Measurements from ENCODE around the gene TMEM81. TPM values are rescaled to one million over a fixed set of nuclear protein-coding genes. Genes with fewer than 3 reads are reported as not detected.

Gene TMEM81
- total RNA-seq, 1 experiment from 2014 or later: 4.3 TPM

- ChIA-PET POLR2A (no interaction called here), CTCF (no interaction called here)
- no TSS peak for BruUV-seq (replicated peaks)
- H3K4me1 Mint-ChIP-seq (ENCODE audit: low read depth, unreplicated experiment): no peaks in the 10 kb centered on the region
- no peaks in the 10 kb centered on the region for H3K9me3 Mint-ChIP-seq (ENCODE audit: unreplicated experiment)
- Histone ChIP-seq H3K27me3 (replicated peaks; ENCODE audit: control insufficient read depth, insufficient read depth, low read length) (no peaks in the 10 kb centered on the region), H3K9me3 (no peaks in the 10 kb centered on the region), H3K4me1 (no peaks in the 10 kb centered on the region), H3K36me3 (ENCODE audit: control insufficient read depth, insufficient read depth, low read length) (no peaks in the 10 kb centered on the region; the same call in 1 of the 2 replicates), H3K4me3 (ENCODE audit: low read depth, low read length) (no peak overlapping the region)
- intact Hi-C loops (cut with micrococcal nuclease; ENCODE audit: unreplicated experiment): no loop called here
- TF ChIP-seq, protein P1, sequence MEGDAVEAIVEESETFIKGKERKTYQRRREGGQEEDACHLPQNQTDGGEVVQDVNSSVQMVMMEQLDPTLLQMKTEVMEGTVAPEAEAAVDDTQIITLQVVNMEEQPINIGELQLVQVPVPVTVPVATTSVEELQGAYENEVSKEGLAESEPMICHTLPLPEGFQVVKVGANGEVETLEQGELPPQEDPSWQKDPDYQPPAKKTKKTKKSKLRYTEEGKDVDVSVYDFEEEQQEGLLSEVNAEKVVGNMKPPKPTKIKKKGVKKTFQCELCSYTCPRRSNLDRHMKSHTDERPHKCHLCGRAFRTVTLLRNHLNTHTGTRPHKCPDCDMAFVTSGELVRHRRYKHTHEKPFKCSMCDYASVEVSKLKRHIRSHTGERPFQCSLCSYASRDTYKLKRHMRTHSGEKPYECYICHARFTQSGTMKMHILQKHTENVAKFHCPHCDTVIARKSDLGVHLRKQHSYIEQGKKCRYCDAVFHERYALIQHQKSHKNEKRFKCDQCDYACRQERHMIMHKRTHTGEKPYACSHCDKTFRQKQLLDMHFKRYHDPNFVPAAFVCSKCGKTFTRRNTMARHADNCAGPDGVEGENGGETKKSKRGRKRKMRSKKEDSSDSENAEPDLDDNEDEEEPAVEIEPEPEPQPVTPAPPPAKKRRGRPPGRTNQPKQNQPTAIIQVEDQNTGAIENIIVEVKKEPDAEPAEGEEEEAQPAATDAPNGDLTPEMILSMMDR (IDR thresholded peaks at IDR 0.05; ENCODE audit: insufficient read depth in 1 of 2, low read depth in 1 of 2, low read length in 1 of 2, severe bottlenecking in 1 of 2, unreplicated experiment in 1 of 2): no peak
- H3K27ac Mint-ChIP-seq (ENCODE audit: unreplicated experiment): no peak overlapping the region
- no peak for DNase-seq
- H3K36me3 Mint-ChIP-seq (ENCODE audit: insufficient read depth, unreplicated experiment): peaks cover 28% of the 10 kb centered on the region
- no peak overlapping the region for H3K4me3 Mint-ChIP-seq (ENCODE audit: unreplicated experiment)
- H3K27me3 Mint-ChIP-seq (ENCODE audit: insufficient read depth, unreplicated experiment): no peaks in the 10 kb centered on the region
Measured at GRCh38 chr1:205111354-205111753, 27.1 kb upstream of the TMEM81 start.

- BruUV-seq (replicated peaks): no TSS peak
- TF ChIP-seq, protein P1 (IDR thresholded peaks at IDR 0.05; ENCODE audit: insufficient read depth in 1 of 2, low read depth in 1 of 2, low read length in 1 of 2, severe bottlenecking in 1 of 2, unreplicated experiment in 1 of 2): no peak
- Mint-ChIP-seq H3K36me3 (ENCODE audit: insufficient read depth, unreplicated experiment) (peaks cover 42% of the 10 kb centered on the region), H3K9me3 (ENCODE audit: unreplicated experiment) (no peaks in the 10 kb centered on the region), H3K27ac (ENCODE audit: unreplicated experiment) (no peak overlapping the region), H3K4me1 (ENCODE audit: low read depth, unreplicated experiment) (no peaks in the 10 kb centered on the region), H3K27me3 (ENCODE audit: insufficient read depth, unreplicated experiment) (no peaks in the 10 kb centered on the region), H3K4me3 (ENCODE audit: unreplicated experiment) (no peak overlapping the region)
- Histone ChIP-seq H3K4me1 (no peaks in the 10 kb centered on the region), H3K4me3 (ENCODE audit: low read depth, low read length) (no peak overlapping the region), H3K36me3 (ENCODE audit: control insufficient read depth, insufficient read depth, low read length) (peaks cover 2% of the 10 kb centered on the region; the same call in 1 of the 2 replicates), H3K27me3 (replicated peaks; ENCODE audit: control insufficient read depth, insufficient read depth, low read length) (no peaks in the 10 kb centered on the region), H3K9me3 (no peaks in the 10 kb centered on the region)
- CTCF ChIA-PET: interaction anchor here (0.6 to 1.1 kb wide), 2 partner anchors 48 to 149 kb away, joined by 3 to 4 read pairs; no protein-coding TSS in a partner anchor
- POLR2A ChIA-PET: interaction anchor here (0.6 kb wide), 1 partner anchor 23 kb away, joined by 3 read pairs; no protein-coding TSS in a partner anchor
- DNase-seq: no peak
- intact Hi-C loops (cut with micrococcal nuclease; ENCODE audit: unreplicated experiment): no loop called here
Measured at GRCh38 chr1:205109711-205110110, 25.5 kb upstream of the TMEM81 start.

- Mint-ChIP-seq H3K4me3 (ENCODE audit: unreplicated experiment) (no peak overlapping the region), H3K27ac (ENCODE audit: unreplicated experiment) (no peak overlapping the region), H3K27me3 (ENCODE audit: insufficient read depth, unreplicated experiment) (no peaks in the 10 kb centered on the region), H3K9me3 (ENCODE audit: unreplicated experiment) (no peaks in the 10 kb centered on the region), H3K36me3 (ENCODE audit: insufficient read depth, unreplicated experiment) (peaks cover 42% of the 10 kb centered on the region), H3K4me1 (ENCODE audit: low read depth, unreplicated experiment) (no peaks in the 10 kb centered on the region)
- CTCF ChIA-PET: interaction anchor here (0.6 to 1.1 kb wide), 2 partner anchors 47 to 148 kb away, joined by 3 to 4 read pairs; no protein-coding TSS in a partner anchor
- H3K4me1 ChIP-seq: no peaks in the 10 kb centered on the region
- BruUV-seq (replicated peaks): no TSS peak
- POLR2A ChIA-PET: no interaction called here
- intact Hi-C loops (cut with micrococcal nuclease; ENCODE audit: unreplicated experiment): no loop called here
- peaks cover 2% of the 10 kb centered on the region; the same call in 1 of the 2 replicates for H3K36me3 ChIP-seq (ENCODE audit: control insufficient read depth, insufficient read depth, low read length)
- H3K9me3 ChIP-seq: no peaks in the 10 kb centered on the region
- TF ChIP-seq, protein P1 (IDR thresholded peaks at IDR 0.05; ENCODE audit: insufficient read depth in 1 of 2, low read depth in 1 of 2, low read length in 1 of 2, severe bottlenecking in 1 of 2, unreplicated experiment in 1 of 2): no peak
- no peak for DNase-seq
- no peak overlapping the region for H3K4me3 ChIP-seq (ENCODE audit: low read depth, low read length)
- H3K27me3 ChIP-seq (replicated peaks; ENCODE audit: control insufficient read depth, insufficient read depth, low read length): no peaks in the 10 kb centered on the region
Measured at GRCh38 chr1:205109269-205109668, 25.0 kb upstream of the TMEM81 start.
